IPS-18c (cell line): Measurements from ENCODE around the gene ADCY2.

Experiments used
- H3K4me3 ChIP-seq: 2 replicates; pipeline ENCODE4 v1.7.0; 2013; ENCODE audit warnings: low read depth, mild to moderate bottlenecking, low read length, moderate library complexity; ENCODE audit not compliant: insufficient read depth
- H3K9me3 ChIP-seq: one replicate; pipeline ENCODE4 v1.6.1; 2013; ENCODE audit warnings: mild to moderate bottlenecking, low read length, moderate library complexity; ENCODE audit not compliant: control insufficient read depth, insufficient read depth

ADCY2 gene

DNA sequence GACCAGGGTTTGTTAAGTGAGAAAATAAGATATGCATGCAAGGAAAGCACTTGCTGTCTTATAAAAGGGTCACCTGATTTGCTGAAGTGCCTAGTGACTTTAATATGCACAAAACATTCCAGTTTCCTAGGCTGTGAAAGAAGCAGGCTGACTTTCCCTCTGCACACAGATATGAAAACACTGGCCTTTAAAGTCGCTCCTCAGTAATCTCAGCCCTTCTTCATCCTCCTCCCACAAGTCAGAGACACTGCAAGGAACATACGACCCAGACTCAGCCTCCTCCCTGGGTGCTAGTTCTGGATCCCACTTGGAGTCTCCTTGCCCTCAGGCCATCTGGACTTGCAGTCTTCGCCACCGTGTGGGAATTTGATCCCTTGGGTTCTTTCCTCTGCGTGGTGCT lies 288.9 kb downstream of the ADCY2 start:
- H3K4me3 ChIP-seq: no peak overlapping the region
- H3K9me3 ChIP-seq: no peaks in the 10 kb centered on the region

DNA sequence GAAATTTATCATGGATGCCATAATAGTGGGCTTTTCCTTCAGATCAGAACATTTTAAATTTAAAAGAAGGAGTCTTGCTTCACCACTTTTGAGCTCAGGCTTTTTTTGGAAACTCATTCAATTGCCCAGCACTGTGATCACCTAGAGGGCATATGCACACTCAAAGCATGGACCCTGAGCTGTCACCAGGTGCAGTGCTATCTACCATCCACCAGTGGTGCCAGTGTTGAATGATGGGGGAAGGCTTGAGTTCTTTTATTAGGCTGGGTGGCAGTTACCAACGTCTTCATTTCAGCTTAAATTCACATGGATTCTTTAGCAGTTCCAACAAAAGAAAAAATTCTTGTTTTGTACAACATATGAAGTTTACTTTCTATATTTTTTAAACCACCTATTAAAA lies 290.9 kb downstream of the ADCY2 start:
- Histone ChIP-seq H3K9me3 (no peaks in the 10 kb centered on the region), H3K4me3 (no peak overlapping the region)

DNA sequence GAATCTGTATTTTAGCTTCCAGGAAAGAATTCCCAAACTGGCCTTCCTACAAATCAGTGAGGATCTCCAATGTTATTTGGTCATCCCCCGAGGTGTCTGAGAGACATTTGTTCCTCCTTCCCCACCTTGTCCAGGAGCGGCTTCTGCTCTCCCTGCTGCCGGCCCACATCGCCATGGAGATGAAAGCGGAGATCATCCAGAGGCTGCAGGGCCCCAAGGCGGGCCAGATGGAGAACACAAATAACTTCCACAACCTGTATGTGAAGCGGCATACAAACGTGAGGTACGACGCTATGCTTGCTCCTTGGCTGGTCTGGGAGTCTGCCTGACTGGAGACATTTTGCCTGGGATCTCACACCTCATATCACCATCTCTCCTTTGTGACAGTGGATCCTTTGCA lies 294.6 kb downstream of the ADCY2 start:
- no peaks in the 10 kb centered on the region for H3K9me3 ChIP-seq
- H3K4me3 ChIP-seq: no peak overlapping the region

DNA sequence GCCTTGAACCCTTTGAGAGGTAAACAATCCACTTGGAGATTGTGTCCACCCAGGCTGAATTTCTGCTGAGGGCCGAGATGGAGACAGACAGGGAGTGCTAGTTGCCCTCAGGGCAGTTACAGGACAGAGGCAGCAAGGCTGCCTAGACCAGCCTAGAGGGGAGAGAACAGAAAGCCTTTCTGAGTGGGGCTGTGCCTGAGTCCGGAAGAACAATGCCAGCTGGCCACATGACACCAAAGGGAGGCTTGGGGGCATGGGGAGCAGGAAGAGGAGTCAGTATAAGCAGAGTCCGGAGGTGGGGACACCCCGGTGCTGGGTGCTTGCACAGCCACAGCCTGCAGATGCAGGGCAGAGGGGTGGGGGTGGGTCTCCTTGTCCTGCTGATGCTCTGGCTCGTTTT lies 309.3 kb downstream of the ADCY2 start:
- Histone ChIP-seq H3K4me3 (no peak overlapping the region), H3K9me3 (peaks cover 2% of the 10 kb centered on the region)

- H3K9me3 ChIP-seq: peaks cover 2% of the 10 kb centered on the region
- H3K4me3 ChIP-seq: no peak overlapping the region
Measured at GRCh38 chr5:7705736-7706135, 309.8 kb downstream of the ADCY2 start.

- Histone ChIP-seq H3K4me3 (no peak overlapping the region), H3K9me3 (peaks cover 2% of the 10 kb centered on the region)
Measured at GRCh38 chr5:7706256-7706655, 310.3 kb downstream of the ADCY2 start.

GRCh38 chr5:7714119-7714518 lies 318.2 kb downstream of the ADCY2 start:
- H3K9me3 ChIP-seq: no peaks in the 10 kb centered on the region
- H3K4me3 ChIP-seq: no peak overlapping the region

DNA sequence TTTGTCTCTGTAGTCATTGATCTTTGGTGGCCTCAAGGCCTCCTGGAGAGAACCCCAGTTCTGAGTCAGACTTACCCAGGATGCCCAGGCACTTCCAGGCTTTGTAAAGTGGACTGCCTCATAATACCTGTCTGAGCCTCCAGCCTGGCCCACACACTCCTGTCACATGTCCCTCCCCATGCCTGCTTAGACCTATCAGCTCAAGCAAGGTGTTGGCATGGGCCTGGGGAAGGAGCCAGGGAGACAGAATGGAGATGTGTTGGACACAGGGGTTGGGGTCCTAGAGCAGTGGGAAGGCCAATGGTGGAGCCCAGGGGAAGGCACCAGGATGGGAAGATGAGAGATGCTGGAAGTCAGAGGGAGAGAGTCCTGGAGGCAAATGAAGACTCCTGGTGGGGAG lies 318.8 kb downstream of the ADCY2 start:
- H3K4me3 ChIP-seq: no peak overlapping the region
- H3K9me3 ChIP-seq: no peaks in the 10 kb centered on the region

- Histone ChIP-seq H3K4me3 (no peak overlapping the region), H3K9me3 (no peaks in the 10 kb centered on the region)
Measured at GRCh38 chr5:7717691-7718090, 321.8 kb downstream of the ADCY2 start.

GRCh38 chr5:7728076-7728475 lies 332.1 kb downstream of the ADCY2 start:
- H3K9me3 ChIP-seq: no peaks in the 10 kb centered on the region
- H3K4me3 ChIP-seq: no peak overlapping the region

- Histone ChIP-seq H3K4me3 (no peak overlapping the region), H3K9me3 (no peaks in the 10 kb centered on the region)
Measured at GRCh38 chr5:7741415-7742065, 345.6 kb downstream of the ADCY2 start.

DNA sequence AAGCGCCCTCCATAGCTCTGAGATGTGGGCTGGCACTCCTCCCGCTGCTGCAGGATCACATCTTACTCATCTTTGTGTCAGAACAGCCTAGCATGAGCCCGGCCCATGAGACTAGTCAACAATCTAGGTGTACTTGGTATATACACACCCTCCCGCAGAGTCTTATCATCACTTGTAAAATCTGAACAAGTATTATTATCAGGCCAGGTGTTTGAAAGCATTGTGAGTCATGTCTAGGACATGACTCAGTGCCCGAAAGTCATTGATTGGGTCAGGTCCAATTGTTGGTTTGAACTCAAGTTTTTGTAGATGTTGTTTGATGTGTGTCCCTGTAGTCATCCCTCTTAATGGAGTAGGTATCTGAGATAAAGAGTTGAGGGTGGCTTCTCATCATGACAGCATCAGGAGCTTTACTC lies 346.3 kb downstream of the ADCY2 start:
- no peak overlapping the region for H3K4me3 ChIP-seq

DNA sequence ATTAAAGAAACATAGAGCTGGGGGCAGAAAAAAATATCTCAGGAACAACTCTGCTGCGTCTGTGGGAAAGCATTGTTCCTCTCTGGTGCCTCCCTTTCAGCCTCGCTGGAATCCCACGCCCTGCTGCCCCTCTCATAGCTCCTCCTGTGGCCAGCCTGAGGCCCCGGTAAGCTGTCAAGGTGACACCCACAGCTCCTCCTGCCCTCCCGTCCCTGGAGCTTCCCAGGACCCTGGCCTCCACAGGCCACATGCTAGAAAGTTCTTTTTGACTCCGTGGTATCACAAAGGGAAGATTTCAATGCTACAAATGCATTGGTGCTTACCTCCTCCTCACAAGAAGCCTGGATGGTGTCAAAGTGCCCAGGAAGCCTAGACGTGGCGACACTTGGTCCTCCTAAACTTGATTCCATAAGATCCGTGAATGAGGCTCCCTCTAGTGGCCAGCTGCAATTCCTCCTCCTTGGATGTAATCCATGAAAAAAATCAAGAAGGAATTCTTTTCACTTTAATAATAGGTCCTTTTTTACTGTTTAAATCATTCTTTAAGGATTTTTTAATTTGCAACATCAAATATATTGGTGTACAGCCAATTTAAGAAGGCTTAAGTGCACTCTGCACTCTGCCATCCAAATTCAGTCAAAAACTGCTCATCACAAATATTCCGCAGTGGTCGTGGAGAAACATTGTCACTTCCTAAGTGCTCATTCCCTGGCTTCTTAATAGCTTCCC lies 350.1 kb downstream of the ADCY2 start:
- no peaks in the 10 kb centered on the region for H3K9me3 ChIP-seq
- no peak overlapping the region for H3K4me3 ChIP-seq

More for the DNA sequence above, 346.3 kb downstream of the ADCY2 start:
- H3K9me3 ChIP-seq: no peaks in the 10 kb centered on the region

DNA sequence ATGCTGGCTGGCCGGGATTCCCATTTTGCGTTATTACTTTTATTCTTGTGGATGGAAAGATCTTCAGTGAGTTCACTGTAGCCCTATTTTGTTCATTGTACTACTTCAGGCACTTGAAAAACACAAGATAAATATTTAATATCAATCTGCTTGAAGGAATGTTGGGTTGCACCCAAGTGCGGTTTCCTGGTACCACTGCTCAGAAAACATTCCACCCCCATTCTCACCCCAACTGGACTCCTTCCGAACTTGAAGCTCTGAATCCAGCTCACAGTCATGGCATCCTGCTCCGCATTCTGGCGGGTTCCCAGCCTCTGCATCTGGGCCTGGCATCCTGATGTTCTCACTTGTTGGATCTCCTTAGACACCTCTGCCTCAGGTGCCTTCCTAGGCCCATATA lies 351.8 kb downstream of the ADCY2 start:
- H3K9me3 ChIP-seq: no peaks in the 10 kb centered on the region
- H3K4me3 ChIP-seq: no peak overlapping the region

- no peak overlapping the region for H3K4me3 ChIP-seq
Measured at GRCh38 chr5:7749626-7750025, 353.7 kb downstream of the ADCY2 start.

DNA sequence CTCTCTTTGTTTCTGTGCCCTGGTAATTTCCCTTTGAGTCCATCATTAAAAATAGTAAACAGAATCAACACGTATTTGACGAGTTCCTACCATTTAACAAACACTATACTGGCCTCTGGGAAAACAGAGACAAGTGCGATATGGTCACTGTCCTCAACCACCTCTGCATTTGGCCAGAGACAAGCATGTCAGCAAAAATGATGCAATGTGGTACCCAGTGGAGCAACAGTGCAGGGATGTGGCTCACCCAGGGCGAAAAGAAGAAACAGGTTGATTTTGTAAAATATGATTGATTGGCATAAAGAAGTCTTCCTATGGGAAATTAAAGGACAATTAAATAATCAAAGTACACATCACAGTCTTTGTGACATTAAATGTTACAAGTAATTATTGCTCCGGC lies 355.9 kb downstream of the ADCY2 start:
- Histone ChIP-seq H3K9me3 (no peaks in the 10 kb centered on the region), H3K4me3 (no peak overlapping the region)

More at GRCh38 chr5:7749626-7750025, 353.7 kb downstream of the ADCY2 start:
- H3K9me3 ChIP-seq: no peaks in the 10 kb centered on the region

DNA sequence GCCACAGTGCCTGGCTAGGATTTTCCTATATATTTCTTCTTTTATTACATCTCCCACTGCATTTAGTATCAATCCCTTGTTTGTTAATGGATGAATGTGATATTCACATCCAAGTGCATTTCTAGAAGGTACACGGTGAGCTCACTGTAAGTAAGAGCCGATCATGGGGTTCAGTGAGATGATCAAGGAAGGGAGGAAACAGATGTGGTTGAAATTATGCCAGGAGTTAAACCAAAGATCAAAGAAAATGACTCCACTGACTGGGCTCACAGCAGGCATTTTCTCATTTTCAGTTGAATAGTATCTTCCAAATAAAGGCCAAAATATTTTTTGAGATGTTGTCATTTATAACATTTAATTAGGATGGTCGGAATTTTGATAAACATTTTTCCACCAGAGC lies 357.2 kb downstream of the ADCY2 start:
- Histone ChIP-seq H3K9me3 (no peaks in the 10 kb centered on the region), H3K4me3 (no peak overlapping the region)

GRCh38 chr5:7753596-7753995 lies 357.7 kb downstream of the ADCY2 start:
- no peak overlapping the region for H3K4me3 ChIP-seq

DNA sequence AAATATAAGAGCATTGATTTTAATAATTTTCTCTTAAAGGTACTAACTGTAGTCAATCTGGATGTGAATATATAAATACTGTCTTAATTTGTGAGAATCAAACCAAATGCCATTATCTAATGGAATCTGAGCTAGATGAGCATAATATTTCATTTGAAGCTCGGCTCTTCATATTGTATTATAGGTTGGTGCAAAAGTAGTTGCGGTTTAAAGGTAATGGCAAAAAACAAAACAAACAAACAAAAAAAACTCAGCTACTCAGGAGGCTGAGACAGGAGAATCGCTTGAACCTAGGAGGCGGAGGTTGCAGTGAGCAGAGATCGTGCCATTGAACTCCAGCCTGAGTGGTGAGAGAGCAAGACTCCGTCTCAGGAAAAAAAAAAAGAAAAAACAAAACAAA lies 358.6 kb downstream of the ADCY2 start:
- Histone ChIP-seq H3K4me3 (no peak overlapping the region), H3K9me3 (no peaks in the 10 kb centered on the region)

More at GRCh38 chr5:7753596-7753995, 357.7 kb downstream of the ADCY2 start:
- H3K9me3 ChIP-seq: no peaks in the 10 kb centered on the region
